NK-92 treated with Interleukin-12 subunit alpha and Interleukin-12 subunit beta, amount 100 ng/mL, for 24 hours (cell line): ENCODE data around the gene KRTAP5-10.
"Not testable (repeated sequence)": the region's sequence is repeated elsewhere in the genome, so short reads cannot be mapped to it uniquely, and the experiment has no call there.

Source experiments
- DNase-seq: peaks from one replicate; lab custom pipeline; 2025; lab: John Stamatoyannopoulos, UW

KRTAP5-10 gene

GRCh38 chr11:71565263-71565662 lies at the start of gene KRTAP5-10:
KRTAP5-10 (plus strand) TSS chr11:71565563; CDS start chr11:71565588, 25 bp downstream.
- DNase-seq: no peak

- no peak for DNase-seq
Measured at GRCh38 chr11:71518506-71519471, 46.6 kb upstream of the KRTAP5-10 start.

GRCh38 chr11:71519546-71519945 lies 45.8 kb upstream of the KRTAP5-10 start:
- no peak for DNase-seq

GRCh38 chr11:71525188-71525937 lies 40.0 kb upstream of the KRTAP5-10 start:
- DNase-seq: no peak

GRCh38 chr11:71525938-71526495 lies 39.3 kb upstream of the KRTAP5-10 start:
- no peak for DNase-seq

- not testable (repeated sequence) for DNase-seq
Measured at GRCh38 chr11:71526796-71527575, 38.4 kb upstream of the KRTAP5-10 start, which contains the start of gene KRTAP5-7. KRTAP5-7 (plus strand) TSS chr11:71527267; CDS start chr11:71527301, 34 bp downstream.

GRCh38 chr11:71527576-71528210 lies 37.7 kb upstream of the KRTAP5-10 start:
- no peak for DNase-seq

- no peak for DNase-seq
Measured at GRCh38 chr11:71530602-71531001, 34.8 kb upstream of the KRTAP5-10 start.

- no peak for DNase-seq
Measured at GRCh38 chr11:71532036-71532610, 33.2 kb upstream of the KRTAP5-10 start.

GRCh38 chr11:71534711-71535608 lies 30.4 kb upstream of the KRTAP5-10 start:
- not testable (repeated sequence) for DNase-seq

- no peak for DNase-seq
Measured at GRCh38 chr11:71535825-71536224, 29.5 kb upstream of the KRTAP5-10 start.

GRCh38 chr11:71537537-71537936 lies 27.8 kb upstream of the KRTAP5-10 start:
- no peak for DNase-seq

GRCh38 chr11:71537977-71538665 lies 27.2 kb upstream of the KRTAP5-10 start, which contains the start of gene KRTAP5-8:
KRTAP5-8 (plus strand) TSS chr11:71538025; CDS start chr11:71538056, 31 bp downstream.
- DNase-seq: not testable (repeated sequence)

GRCh38 chr11:71538666-71538990 lies 26.7 kb upstream of the KRTAP5-10 start:
- DNase-seq: no peak

- DNase-seq: no peak
Measured at GRCh38 chr11:71539017-71539416, 26.3 kb upstream of the KRTAP5-10 start.

GRCh38 chr11:71539971-71540370 lies 25.4 kb upstream of the KRTAP5-10 start:
- DNase-seq: not testable (repeated sequence)

GRCh38 chr11:71540521-71541304 lies 24.6 kb upstream of the KRTAP5-10 start:
- not testable (repeated sequence) for DNase-seq

- no peak for DNase-seq
Measured at GRCh38 chr11:71542382-71542781, 23.0 kb upstream of the KRTAP5-10 start.
